Measurements from ENCODE around the gene SFN.

SFN gene

GRCh38 chr1:26882696-26883463 is 19.9 kb downstream of the SFN start:
- H3K36me3 ChIP-seq (replicated peaks), result peaks cover 66% of the 10 kb centered on the region
- no peak for DNase-seq
- TF ChIP-seq CTCF (IDR thresholded peaks at IDR 0.05; ENCODE audit: low read depth, low read length, missing control alignments), result no peak
- H3K27me3 ChIP-seq (replicated peaks), result no peaks in the 10 kb centered on the region
- no peak overlapping the region for H3K4me3 ChIP-seq (ENCODE audit: low read depth, low read length)
- H3K27ac ChIP-seq, result no peak overlapping the region
- in situ Hi-C loops (cut with HindIII; ENCODE audit: low pct_ligation_motif_present, low sequenced_read_pairs), result no loop called here

- Histone ChIP-seq H3K4me3 (ENCODE audit: low read depth, low read length) (no peak overlapping the region), H3K27me3 (replicated peaks) (no peaks in the 10 kb centered on the region), H3K27ac (no peak overlapping the region), H3K36me3 (replicated peaks) (peaks cover 54% of the 10 kb centered on the region)
- in situ Hi-C loops (cut with HindIII; ENCODE audit: low pct_ligation_motif_present, low sequenced_read_pairs), result no loop called here
- peak; percentile 67 for TF ChIP-seq CTCF (IDR thresholded peaks at IDR 0.05; ENCODE audit: low read depth, low read length, missing control alignments)
- peak; percentile 20 for DNase-seq
Measured at GRCh38 chr1:26887125-26887524, 24.2 kb downstream of the SFN start.

GRCh38 chr1:26888231-26888630 is 25.3 kb downstream of the SFN start:
- Histone ChIP-seq H3K27ac (no peak overlapping the region), H3K27me3 (replicated peaks) (no peaks in the 10 kb centered on the region), H3K36me3 (replicated peaks) (peaks cover 53% of the 10 kb centered on the region), H3K4me3 (ENCODE audit: low read depth, low read length) (no peak overlapping the region)
- DNase-seq, result no peak
- TF ChIP-seq CTCF (IDR thresholded peaks at IDR 0.05; ENCODE audit: low read depth, low read length, missing control alignments), result no peak
- in situ Hi-C loops (cut with HindIII; ENCODE audit: low pct_ligation_motif_present, low sequenced_read_pairs), result no loop called here

DNA sequence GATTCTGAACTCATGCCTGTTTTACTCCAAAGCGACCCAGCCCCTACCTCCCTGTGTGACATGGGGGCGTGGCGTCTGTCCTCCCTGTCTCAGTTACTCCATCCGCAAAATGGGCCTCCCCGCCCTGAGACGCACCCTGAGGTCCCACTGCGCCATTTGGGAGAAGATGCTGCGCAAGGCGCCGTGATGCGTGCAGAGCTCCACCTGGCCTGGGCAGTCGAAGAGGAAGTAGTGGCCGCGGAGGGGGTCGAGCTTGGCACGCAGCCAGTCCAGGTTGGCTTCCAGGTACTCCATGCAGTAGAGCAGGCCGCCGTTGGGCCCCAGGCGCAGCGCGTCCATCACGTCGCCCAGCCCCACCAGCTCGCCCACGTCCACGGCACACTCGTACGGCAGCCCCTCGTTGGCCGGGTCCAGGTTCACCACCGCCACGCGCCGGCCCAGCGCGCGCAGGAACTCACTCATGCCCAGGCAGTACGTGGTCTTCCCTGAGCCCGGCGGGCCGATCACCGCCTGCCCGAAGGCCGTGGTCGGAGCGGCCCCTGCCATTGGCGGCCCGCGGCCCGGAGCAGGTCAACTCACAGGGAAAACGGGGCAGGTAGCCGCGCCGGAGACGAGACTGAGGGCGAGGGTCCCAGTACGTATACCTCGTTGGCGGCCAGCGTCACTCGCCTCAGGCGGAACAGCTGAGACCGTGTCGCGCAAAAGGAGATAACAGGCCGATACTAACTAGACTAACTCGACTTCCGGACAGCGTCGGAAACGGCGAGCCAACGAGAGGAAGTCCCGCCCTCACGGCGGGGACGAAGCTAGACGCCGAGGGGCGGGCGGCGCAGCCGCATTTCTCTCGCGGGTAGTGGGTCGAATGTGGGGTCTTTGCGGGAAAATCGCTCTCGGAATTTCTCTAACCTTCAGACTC is 26.9 kb downstream of the SFN start, which contains the start of gene GPN2:
Gene GPN2, minus strand, starts transcription at position 733 of the 916 bp plus-strand sequence. Its CDS starts 187 bp downstream, at position 546.
- in situ Hi-C loops (cut with HindIII; ENCODE audit: low pct_ligation_motif_present, low sequenced_read_pairs), result no loop called here
- no peak for TF ChIP-seq CTCF (IDR thresholded peaks at IDR 0.05; ENCODE audit: low read depth, low read length, missing control alignments)
- Histone ChIP-seq H3K36me3 (replicated peaks) (peaks cover 47% of the 10 kb centered on the region), H3K27ac (peak within 1 kb of the TSS; percentile 80), H3K4me3 (ENCODE audit: low read depth, low read length) (peak within 1 kb of the TSS; percentile 76), H3K27me3 (replicated peaks) (no peaks in the 10 kb centered on the region)
- DNase-seq, result peak; percentile 56

DNA sequence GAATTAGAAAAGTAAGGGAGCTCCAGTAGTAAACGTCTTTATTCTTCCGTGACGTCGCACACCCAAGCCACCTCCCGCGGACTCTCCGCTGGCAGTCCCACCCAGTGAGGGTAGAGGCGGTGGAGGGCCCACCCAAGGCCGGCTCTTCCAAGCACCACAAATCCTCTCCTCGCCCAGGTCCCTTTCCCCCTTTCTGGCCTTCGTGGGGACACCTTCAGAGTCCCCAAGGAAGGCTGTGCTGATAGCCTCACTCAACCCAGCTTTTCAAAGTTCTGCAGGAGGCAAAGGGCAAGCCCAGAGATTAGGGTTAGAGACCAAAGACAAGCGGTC is 27.5 kb downstream of the SFN start:
- in situ Hi-C loops (cut with HindIII; ENCODE audit: low pct_ligation_motif_present, low sequenced_read_pairs), result no loop called here
- DNase-seq, result no peak
- Histone ChIP-seq H3K27me3 (replicated peaks) (no peaks in the 10 kb centered on the region), H3K27ac (peak overlapping the region; percentile 80), H3K36me3 (replicated peaks) (peaks cover 42% of the 10 kb centered on the region), H3K4me3 (ENCODE audit: low read depth, low read length) (peak overlapping the region; percentile 76)
- TF ChIP-seq CTCF (IDR thresholded peaks at IDR 0.05; ENCODE audit: low read depth, low read length, missing control alignments), result no peak

Measured in brain microvascular endothelial cell (primary cell).